Central memory CD4-positive, alpha-beta T cell (primary cell): ENCODE results near the gene ORAI2.

ENCODE experiments used
- DNase-seq: peaks from one replicate; pipeline ENCODE4 v3.0.0; 2022

The ORAI2 gene

DNA sequence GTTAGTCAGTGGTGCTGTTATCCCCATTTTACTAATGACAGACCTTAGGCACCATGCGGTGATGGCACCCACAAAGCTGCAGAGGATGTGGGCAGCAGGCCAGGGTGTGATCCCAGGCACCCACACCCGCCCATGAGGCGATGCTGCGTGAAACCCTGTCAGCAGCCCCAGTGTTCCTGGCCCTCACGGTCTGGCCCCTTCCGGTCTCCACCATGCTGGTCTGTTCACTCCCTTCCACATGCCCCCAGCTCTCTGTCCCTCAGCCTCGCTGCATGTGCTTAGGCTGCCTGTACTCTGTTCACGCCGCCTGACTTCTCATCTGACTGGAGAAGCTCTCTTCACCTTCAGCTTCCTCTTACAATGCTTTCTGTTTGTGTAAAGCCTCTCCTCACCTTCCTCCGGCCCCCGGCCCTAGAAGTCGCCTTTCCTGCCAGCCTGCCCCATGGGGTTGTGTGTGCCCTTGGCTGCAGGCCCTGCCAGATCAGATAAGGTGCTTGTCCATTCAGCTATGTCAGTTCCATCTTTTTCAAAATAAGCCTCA lies 17.6 kb upstream of the ORAI2 start:
- DNase-seq = peak; percentile 61

DNA sequence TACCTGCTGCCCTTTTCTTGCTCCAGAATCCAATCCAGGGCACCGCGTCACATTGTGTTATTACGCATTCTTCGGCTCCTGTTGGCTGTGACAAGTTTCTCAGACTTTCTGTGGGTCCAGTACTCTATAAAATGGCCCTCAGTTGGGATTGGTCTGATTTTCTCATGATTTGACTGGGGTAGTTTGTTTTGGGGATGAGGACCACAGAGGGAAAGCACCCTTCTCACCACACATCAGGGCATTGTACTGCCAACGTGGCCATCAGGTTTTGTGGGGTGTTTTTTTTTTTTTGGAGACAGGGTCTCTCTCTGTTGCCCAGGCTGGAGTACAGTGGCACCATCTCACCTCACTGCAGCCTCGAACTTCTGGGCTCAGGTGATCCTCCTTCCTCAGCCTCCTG lies 17.0 kb upstream of the ORAI2 start:
- no peak for DNase-seq

DNA sequence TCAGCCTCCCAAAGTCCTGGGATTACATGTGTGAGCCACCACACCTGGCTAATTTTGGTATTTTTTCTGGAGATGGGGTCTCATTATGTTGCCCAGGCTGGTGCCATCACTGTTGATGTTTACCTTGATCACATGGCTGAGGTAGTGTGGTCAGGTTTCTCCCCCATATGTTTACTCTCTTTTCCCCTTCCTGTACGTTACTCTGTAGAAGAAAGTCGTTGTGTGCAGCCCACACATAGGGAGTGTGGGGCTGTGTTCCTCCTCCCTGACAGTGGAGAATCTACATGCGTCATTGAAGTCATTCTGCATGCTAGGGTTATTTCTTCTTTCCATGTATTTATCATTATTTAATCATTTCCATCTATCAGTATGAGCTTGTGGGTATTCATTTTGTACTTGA lies 16.3 kb upstream of the ORAI2 start:
- peak; percentile 45 for DNase-seq

DNA sequence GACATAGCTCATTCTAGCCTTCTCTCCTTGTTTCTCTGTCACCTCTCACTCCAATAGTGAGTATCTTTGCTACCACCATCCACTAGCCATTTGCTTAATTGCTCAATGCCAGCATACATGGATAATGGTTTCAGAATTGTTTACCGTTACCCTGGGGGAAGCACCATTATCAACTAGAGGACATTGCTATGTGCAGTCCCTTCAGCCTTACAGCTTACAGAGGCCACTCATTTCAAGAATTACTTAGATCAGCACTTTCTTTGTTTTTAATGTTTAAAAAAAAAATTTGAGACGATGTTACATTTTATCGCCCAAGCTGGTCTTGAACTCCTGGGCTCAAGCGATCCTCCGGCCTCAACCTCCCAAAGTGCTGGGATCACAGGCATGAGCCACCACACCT lies 14.8 kb upstream of the ORAI2 start:
- no peak for DNase-seq

DNA sequence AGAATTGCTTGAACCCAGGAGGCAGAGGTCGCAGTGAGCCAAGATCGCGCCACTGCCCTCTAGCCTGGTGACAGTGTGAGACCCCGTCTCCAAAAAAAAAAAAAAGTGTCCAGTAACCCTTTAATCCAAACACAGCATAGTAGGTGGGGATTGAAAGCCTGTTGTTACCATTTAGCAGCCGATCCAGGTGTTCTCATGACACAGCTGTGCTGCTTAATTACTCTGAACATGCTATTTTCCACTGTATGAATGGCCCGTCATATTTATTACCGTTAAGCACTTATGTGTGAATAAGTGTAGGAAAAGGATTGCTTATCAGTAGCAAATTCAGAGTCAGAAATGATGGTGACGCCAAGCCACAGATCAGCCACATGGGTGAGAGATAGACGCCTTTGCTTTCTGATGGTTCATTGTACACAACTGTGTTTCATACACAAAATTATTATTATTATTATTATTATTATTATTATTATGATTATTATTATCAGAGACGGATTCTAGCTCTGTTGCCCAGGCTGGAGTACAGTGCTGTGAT lies 11.6 kb upstream of the ORAI2 start:
- DNase-seq = no peak

DNA sequence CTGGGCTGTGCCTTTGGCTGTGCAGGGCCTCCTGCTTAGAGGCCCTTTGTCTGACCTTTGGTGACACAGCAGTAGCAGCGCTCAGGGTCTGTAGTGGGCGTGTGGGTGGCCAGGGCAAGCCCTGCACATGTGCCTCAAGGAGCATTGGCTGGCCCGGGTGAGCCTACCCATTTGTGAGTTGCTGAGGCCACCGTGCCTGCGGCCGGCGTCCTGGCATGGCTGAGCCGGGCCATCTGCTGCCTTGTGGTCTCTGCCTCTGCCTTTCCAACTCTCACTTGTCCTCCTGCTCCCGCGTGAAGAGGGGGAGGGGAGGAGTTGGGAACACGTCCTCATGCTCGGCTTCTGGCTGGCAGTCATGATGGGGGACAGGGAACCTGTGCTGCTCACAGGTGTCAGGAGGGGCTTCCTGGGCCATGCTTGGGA lies 9.2 kb upstream of the ORAI2 start:
- no peak for DNase-seq

DNA sequence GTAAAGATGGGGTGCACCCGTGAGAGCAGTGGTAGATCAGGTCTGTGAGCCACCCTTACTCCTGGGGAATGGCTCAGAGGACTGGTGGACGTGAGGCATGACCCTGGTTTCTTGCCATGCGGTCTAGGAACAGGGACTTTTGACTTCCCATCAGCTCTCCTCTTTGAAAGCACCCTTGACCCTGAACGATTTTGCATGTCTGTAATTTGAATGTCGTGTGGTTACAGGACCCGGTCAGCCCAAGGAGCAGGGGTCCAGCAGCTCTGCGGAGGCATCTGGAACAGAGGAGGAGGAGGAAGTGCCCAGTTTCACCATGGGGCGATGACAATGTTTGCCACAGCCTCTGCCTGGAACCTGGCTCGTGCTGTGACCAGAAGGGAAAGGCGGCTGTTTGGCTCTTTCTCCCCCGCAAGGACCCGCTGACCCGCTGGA lies 8.6 kb upstream of the ORAI2 start:
- DNase-seq = no peak

DNA sequence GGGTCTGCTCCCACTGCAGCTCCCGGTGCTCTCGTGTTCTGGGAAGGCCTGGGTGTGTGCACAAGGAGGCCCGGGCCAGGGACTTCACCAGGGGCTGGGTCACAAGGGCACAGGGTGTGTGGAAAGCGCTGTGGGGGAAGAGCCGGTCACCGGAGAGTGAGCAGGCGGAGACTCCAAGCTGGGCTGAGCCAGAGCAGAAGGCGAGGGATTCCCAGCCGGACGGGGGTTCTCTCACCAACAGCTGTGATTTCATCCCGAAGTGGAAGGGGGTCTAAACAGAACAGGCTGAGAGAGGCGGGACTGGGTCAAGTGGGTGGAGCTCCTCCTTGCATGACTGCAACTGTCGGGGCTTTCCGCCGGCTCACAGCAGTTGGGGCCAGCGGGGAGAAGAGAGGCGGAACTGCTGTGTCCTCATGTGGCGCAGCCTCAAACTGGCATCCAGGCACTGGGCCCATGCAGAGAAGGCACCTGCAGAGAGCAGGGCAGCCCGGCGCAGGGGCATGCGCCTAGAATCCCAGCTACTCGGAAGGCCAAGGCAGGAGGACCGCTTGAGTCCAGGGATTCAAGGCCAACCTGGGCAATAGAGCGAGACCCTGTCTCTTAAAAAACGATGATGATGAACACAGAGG lies 7.6 kb upstream of the ORAI2 start:
- DNase-seq = peak; percentile 85

DNA sequence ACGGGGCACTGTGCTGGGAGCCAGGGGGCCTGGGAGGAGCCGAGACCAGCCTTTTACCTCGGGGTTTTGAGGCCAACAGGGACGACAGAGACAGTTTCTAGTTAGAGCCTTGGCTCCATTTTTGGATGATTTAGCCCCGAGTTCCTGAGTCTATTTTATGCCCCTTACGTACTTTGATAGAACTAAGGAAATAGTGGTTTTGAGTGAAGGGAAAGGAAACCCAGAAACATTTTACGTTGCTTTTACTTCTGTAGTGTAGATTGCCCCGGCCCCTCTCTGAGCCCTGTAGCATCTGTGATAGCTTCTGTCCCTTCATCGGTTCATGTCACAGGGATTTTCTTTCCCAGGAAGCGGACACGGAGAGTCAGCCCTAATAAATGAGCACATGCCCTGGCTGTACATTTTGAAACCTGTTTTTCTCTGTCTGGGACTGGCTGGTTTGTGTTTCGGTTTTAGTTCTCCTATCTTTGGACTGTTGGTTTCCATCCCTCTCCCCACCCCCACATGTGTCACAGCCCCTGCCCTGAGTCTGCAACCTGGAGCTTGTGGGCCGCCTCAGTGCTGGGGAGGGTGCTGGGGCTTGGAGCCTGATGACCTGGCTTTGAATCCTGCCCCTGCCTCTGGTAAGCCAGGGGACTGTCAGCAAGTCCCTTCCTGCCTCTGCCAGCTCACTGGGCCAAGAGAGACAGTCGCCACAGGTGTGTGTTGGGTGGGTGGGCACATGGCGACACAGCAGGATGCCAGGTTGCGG lies 6.9 kb upstream of the ORAI2 start:
- DNase-seq = peak; percentile 78

DNA sequence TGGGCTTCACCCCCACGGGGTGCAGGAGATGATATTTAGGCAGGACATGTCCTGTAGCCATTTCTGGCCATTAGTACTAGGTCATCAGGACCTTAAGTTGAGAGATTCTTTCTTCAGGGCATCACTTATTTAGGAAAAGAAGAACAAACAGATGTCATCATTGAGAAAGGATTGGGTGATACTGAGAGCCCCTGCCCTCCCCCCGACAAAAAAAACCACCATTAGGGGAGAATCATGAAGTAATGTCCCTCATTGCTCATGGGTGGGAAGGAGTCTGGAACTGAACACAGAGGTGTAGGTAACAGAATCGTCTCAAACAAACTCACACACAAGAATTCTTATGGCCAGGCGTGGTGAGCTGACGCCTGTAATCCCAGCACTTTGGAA lies 6.4 kb upstream of the ORAI2 start:
- DNase-seq = no peak

DNA sequence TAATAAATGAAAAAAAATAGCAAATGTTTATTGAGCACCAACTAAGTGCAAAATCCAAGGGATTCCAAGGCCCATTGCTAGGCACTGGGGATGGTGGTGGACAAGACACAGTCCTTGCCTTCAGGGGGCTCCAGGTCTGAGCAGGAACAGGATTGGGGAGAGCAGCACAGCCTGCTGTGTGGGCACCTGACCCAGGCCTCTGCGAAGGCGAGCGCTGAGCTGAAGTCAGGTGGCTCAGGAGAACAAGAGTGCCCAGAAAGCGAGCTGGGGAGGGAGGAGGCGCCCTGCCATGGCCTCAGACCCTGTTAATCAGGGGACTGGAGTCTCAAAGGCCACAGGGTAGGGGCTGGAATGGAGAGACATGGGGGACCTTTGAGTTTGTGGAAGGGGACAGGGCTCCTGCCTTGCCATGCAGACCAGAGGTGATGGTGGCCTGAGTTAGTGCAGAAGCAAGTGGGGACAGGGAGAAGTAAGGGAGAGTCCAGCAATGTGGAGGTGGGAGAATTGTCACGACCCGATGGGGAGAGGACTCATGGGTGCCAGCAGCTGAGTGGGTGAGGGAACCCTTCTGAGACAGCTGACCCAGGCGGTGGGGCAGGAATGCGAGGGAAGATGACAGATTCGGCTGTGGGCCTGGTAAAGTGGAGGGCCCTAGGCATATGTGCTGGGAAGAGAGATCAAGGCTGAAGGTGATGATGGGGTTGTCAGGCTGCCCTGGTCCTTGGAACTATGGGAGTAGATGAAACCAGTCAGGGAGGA lies 4.1 kb upstream of the ORAI2 start:
- no peak for DNase-seq

DNA sequence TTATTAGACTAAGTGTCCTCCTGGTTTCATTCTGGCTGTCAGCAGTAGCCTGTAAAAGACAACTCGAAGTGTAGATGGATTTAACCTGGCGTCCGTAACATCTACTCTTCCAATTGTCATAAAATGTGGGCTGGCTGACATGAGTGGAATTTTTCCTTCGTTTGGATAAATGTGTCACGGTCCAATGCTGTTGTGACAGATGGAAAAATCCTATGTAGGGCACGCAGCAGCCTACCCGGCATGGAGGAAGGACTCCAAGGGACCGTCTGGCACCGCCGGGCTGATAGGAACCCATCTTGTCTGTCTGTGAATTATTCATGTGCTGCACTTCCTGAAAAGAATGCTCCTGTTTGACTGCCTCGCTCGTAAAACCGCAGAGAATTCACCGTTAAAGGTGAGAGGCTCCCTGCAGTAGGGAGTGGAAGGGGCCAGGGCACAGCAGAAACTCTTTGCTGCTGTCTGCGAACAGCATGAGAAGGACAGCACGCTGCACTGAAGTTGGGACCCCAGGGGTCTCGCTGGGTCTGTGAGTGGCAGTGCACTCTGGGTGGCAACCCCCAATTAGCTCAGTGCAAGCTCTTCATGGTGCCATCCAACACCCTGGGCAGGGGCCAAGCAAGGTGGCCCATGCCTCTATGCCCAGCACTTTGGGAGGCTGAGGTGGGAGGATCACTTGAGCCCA lies 1.6 kb upstream of the ORAI2 start:
- peak; percentile 81 for DNase-seq

DNA sequence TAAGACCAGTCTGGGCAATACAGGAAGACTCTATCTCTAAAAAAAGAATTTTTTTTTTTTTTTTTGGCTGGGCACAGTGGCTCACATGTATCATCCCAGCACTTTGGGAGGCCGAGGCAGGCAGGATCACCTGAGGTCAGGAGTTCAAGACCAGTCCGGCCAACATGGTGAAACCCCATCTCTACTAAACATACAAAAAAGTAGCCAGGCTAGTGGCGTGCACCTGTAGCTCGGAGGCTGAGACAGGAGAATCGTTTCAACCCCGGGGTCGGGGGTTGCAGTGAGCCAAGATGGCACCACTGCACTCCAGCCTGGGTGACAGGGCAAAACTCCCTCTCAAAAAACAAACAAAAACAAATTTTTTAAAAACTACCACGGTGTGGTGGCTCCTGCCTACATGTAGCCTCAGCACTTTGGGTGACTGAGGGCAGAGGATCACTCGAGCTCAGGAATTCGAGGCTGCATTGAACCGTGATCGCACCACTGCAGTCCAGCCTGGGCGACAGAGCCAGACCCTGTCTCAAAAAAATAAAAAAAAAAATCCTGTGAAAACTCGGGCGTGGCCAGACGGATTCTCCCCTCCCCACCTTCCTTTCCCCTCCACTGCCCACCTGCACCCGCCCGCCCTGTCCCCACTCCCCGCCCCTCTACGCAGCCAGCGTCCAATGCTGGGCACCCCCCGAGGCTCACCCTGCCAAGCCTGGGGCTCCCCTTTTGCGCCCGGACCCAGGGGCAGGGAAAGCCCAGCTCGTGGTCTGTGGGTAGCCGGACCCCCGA lies 745 bp upstream of the ORAI2 start:
- peak; percentile 29 for DNase-seq

DNA sequence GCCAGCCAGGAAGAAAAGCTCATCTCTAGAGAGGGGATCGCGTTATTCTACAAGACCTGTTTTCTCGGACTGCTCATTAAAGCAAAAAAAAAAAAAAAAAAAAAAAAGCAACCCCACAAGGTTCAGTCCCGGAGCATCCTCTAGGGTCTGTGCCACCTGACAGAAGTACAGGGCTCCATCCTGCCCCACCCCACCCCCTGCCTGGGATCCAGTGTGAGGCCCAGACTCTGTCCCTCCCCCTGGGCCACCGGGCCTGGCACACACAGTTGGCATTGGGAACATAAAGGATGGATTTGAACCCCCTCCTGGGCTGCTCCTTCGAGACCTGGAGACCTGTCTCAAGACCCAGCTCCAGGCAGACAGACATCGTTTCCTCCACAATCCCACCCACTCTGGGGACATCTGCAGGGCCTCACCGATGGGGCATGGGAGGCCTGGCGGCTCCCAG lies 688 bp downstream of the ORAI2 start:
- peak; percentile 22 for DNase-seq

DNA sequence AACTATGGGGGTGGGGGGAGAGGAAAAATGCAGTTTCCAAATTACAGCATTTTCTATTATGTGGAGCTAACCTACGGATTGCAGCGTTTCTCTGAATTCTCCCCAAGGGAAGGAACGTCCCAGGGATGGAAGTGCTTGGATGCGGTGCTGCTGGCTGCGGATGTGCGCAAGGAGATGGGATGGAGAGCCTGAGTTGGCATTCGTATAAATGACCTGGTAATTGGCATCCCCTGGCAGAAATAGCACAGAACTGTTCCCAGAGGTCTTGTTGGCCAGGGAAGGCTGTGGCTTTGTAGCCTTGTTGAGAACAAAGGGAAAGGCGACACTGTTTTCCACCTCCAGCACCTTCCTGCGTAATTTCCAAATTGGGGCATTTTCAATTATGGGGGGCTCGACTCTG lies 2.7 kb downstream of the ORAI2 start:
- DNase-seq = no peak

DNA sequence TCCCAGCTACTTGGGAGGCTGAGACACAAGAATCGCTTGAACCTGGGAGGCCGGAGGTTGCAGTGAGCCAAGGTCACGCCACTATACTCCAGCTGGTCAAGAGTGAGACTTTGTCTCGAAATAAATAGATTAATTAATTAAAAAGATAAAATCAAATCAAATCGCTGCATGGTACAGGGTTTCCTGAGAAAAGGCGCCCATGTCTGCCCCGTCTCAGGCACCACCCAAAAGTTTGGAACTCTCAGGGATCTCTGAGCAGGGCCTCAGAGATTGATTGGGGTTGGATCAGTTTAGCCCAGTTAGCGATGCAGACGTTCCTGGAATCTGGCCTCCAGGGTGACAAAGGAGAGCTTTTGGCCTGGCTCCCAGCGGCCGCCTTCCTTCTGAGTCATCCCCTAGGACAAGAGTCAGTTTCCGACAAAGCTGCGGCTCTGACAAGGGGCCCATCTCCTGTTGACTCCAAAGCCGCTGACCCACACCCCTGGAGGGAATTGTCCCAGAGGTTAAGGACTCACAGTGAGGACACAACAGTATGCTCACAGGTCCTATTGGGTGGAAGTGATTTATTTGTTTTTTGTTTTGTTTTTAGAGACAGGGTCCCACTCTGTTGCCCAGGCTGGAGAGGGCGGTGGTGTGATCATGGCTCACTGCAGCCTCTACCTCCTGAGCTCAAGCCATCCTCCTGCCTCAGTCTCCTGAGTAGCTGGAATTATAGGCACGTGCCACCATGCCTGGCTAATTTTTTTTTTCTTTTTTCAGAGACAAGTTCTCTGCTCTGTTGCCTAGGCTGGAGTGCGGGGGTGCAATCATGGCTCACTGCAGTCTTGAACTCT lies 6.8 kb downstream of the ORAI2 start:
- DNase-seq = no peak

DNA sequence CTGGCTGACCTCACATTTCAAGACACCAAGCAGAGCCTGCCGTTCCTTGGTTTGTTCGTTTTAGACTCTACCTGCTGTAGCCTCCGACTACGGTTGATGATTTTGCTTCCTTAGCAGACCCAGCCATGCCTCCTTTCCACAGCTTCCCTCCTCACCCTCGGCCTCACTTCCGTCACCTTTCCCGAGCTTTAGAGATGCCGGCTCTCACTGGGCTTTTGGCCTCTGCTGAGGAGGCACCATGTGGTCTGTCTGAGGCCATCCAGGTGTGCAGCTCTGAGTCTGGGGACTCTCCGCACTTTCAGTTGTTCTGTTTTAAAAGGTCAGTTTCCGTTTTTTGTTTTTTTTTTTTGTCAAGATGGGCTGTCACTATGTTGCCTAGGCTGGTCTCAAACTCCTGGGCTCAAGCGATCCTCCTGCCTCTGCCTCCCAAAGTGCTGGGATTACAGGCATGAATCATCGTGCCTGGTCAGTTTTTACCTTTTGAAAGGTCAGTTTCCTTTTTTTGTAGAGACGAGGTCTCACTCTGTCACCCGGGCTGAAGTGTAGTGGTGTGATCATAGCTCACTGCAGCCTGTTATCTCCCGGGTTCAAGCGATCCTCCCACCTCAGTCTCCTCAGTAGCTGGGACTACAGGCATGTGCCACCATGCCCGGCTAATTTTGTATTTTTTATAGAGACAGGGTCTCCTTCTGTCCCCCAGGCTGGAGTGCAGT lies 11.7 kb downstream of the ORAI2 start:
- DNase-seq = no peak

DNA sequence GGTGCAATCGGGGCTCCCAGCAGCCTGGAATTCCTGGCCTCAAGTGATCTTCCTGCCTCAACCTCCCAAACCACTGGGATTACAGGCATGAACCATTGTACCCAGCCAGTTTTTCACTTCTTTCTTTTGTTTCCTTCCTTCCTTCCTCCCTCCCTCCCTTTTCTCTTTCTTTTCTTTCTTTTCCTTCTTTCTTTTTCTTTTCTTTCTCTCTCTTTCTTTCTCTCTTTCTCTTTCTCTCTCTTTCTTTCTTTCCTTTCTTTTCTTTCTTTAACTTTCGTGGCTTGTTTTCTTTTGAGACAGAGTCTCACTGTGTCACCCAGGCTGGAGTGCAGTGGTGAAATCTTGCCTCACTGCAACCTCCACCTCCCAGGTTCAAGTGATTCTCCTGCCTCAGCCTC lies 12.3 kb downstream of the ORAI2 start:
- no peak for DNase-seq

DNA sequence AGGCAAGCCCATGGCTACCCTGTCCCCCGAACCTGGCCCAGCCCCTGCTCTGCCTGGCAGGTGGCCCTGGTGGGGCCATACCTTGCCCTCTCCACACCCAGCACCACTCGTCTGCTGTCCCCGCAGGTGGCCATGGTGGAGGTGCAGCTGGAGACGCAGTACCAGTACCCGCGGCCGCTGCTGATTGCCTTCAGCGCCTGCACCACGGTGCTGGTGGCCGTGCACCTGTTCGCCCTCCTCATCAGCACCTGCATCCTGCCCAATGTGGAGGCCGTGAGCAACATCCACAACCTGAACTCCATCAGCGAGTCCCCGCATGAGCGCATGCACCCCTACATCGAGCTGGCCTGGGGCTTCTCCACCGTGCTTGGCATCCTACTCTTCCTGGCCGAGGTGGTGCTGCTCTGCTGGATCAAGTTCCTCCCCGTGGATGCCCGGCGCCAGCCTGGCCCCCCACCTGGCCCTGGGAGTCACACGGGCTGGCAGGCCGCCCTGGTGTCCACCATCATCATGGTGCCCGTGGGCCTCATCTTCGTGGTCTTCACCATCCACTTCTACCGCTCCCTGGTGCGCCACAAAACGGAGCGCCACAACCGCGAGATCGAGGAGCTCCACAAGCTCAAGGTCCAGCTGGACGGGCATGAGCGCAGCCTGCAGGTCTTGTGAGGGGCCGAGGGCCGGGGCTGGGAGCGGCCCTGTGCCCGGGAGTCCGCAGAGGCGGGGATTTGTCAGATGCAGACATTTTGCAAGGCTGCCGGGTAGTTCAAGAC lies 13.2 kb downstream of the ORAI2 start:
- DNase-seq = no peak
